Measurements from ENCODE around the gene UBR1. TPM values are rescaled to one million over a fixed set of nuclear protein-coding genes. Genes with fewer than 3 reads are reported as not detected.
"Not testable (repeated sequence)": the region's sequence is repeated elsewhere in the genome, so short reads cannot be mapped to it uniquely, and the experiment has no call there.

UBR1 gene
- total RNA-seq, 4 donors from 2014 or later: 21.3 to 40.7 (median 28.7) TPM

DNA sequence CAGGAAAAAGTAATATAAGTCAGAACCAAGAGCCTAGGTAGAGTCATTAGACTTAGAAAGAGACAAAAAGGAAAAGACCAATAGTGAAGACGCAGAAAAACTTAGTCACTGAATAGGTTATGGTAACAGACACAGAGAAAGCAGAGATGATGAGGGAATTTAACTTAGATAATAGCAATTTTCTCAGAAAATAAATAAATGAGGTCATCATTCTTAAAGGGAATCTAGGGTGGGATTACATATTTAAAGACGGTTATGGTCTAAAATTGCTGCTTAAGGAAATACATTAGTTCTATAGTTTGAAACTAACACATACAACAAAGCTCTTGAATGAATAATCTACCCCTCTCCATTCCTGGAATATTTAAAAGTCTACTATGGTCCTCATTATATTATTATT lies 59.4 kb downstream of the UBR1 start:
- 92% methylated on average over 2 of the region's 2 CpGs for WGBS
- intact Hi-C loops (cut with DNase I): no loop called here
- TF ChIP-seq, protein P1, sequence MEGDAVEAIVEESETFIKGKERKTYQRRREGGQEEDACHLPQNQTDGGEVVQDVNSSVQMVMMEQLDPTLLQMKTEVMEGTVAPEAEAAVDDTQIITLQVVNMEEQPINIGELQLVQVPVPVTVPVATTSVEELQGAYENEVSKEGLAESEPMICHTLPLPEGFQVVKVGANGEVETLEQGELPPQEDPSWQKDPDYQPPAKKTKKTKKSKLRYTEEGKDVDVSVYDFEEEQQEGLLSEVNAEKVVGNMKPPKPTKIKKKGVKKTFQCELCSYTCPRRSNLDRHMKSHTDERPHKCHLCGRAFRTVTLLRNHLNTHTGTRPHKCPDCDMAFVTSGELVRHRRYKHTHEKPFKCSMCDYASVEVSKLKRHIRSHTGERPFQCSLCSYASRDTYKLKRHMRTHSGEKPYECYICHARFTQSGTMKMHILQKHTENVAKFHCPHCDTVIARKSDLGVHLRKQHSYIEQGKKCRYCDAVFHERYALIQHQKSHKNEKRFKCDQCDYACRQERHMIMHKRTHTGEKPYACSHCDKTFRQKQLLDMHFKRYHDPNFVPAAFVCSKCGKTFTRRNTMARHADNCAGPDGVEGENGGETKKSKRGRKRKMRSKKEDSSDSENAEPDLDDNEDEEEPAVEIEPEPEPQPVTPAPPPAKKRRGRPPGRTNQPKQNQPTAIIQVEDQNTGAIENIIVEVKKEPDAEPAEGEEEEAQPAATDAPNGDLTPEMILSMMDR (IDR thresholded peaks at IDR 0.05): no peak
- TF ChIP-seq POLR2A (IDR thresholded peaks at IDR 0.05; ENCODE audit: low read depth): no peak
- TF ChIP-seq EP300 (IDR thresholded peaks at IDR 0.05): no peak
- no peak for TF ChIP-seq POLR2AphosphoS5 (IDR thresholded peaks at IDR 0.05)
- Histone ChIP-seq H3K4me3 (no peak overlapping the region), H3K9me3 (no peaks in the 10 kb centered on the region), H3K27ac (replicated peaks in 1 of 4) (no peak overlapping the region), H3K27me3 (no peaks in the 10 kb centered on the region), H3K4me1 (peaks cover 0 to 4% (median 0%) of the 10 kb centered on the region in 4 donors), H3K36me3 (peaks cover 17 to 94% (median 76%) of the 10 kb centered on the region in 4 donors)
- DNase-seq (ENCODE audit: extremely low spot score): no peak

DNA sequence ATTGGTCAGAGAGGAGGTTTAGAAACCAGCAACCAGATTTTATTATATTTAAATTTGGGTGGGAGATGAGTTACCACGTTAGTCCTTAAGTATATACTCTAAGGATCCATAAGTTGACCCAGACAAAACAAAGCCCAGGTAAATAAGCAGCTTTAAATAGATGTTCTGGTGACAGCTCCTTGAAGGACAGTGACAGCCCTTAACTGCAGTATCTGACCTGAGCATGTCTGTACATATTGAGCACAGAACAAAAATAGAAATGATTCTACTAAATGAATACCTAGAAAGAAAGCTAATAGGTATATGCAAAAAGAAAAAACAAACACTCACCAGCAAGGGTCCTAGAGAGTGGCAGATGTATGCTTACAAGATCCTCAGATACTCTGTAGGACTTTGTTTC lies 63.0 kb downstream of the UBR1 start:
- peaks cover 9 to 75% (median 66%) of the 10 kb centered on the region in 4 donors for H3K36me3 ChIP-seq
- intact Hi-C loops (cut with DNase I): no loop called here
- no peaks in the 10 kb centered on the region for H3K4me1 ChIP-seq
- H3K27me3 ChIP-seq: no peaks in the 10 kb centered on the region
- WGBS: 85% methylated on average over 1 of the region's 1 CpG
- no peak overlapping the region for H3K4me3 ChIP-seq
- no peak overlapping the region for H3K27ac ChIP-seq (replicated peaks in 1 of 4)
- H3K9me3 ChIP-seq: no peaks in the 10 kb centered on the region
- TF ChIP-seq POLR2A (IDR thresholded peaks at IDR 0.05; ENCODE audit: low read depth) (no peak), POLR2AphosphoS5 (IDR thresholded peaks at IDR 0.05) (no peak), EP300 (IDR thresholded peaks at IDR 0.05) (no peak)
- TF ChIP-seq, protein P1 (IDR thresholded peaks at IDR 0.05): no peak
- no peak for DNase-seq (ENCODE audit: extremely low spot score)

GRCh38 chr15:43041085-43041484 lies 64.8 kb downstream of the UBR1 start:
- H3K4me1 ChIP-seq; H3K9me3 ChIP-seq; H3K4me3 ChIP-seq; intact Hi-C loops (cut with DNase I); H3K27ac ChIP-seq (replicated peaks in 1 of 4); H3K27me3 ChIP-seq; DNase-seq (ENCODE audit: extremely low spot score): not testable (repeated sequence)
- WGBS: 100% methylated on average over 2 of the region's 3 CpGs
- peaks cover under 1 to 73% (median 63%) of the 10 kb centered on the region in 4 donors for H3K36me3 ChIP-seq

DNA sequence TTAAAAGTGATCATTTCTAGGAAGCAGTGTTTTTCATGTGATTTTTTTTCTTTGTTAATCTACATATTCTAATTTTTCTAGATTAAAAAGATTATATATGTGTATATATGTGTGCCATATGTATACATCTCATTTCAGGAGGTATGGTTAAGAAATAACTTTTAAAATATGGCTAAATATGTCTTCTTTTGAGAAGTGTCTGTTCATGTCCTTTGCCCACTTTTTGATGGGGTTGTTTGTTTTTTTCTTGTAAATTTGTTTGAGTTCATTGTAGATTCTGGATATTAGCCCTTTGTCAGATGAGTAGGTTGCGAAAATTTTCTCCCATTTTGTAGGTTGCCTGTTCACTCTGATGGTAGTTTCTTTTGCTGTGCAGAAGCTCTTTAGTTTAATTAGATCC lies 70.6 kb downstream of the UBR1 start:
- H3K4me1 ChIP-seq; H3K27ac ChIP-seq (replicated peaks in 1 of 4); H3K4me3 ChIP-seq; DNase-seq (ENCODE audit: extremely low spot score); intact Hi-C loops (cut with DNase I); H3K9me3 ChIP-seq; H3K27me3 ChIP-seq: not testable (repeated sequence)
- H3K36me3 ChIP-seq: peaks cover 25 to 70% (median 50%) of the 10 kb centered on the region in 4 donors
- 100% methylated on average over 1 of the region's 1 CpG for WGBS

- Histone ChIP-seq H3K36me3 (peaks cover 42 to 92% (median 69%) of the 10 kb centered on the region in 4 donors), H3K27ac (replicated peaks in 1 of 4) (no peak overlapping the region), H3K27me3 (no peaks in the 10 kb centered on the region), H3K4me1 (no peaks in the 10 kb centered on the region), H3K9me3 (no peaks in the 10 kb centered on the region), H3K4me3 (no peak overlapping the region)
- intact Hi-C loops (cut with DNase I): no loop called here
- DNase-seq (ENCODE audit: extremely low spot score): no peak
- TF ChIP-seq, protein P1 (IDR thresholded peaks at IDR 0.05): no peak
- no peak for TF ChIP-seq POLR2AphosphoS5 (IDR thresholded peaks at IDR 0.05)
- TF ChIP-seq EP300 (IDR thresholded peaks at IDR 0.05): no peak
- no peak for TF ChIP-seq POLR2A (IDR thresholded peaks at IDR 0.05; ENCODE audit: low read depth)
These were observed 76.4 kb downstream of the UBR1 start for GRCh38 chr15:43029476-43029875.

- intact Hi-C loops (cut with DNase I): no loop called here
- Histone ChIP-seq H3K27me3 (no peaks in the 10 kb centered on the region), H3K9me3 (no peaks in the 10 kb centered on the region), H3K36me3 (peaks cover 44 to 96% (median 84%) of the 10 kb centered on the region in 4 donors), H3K4me1 (no peaks in the 10 kb centered on the region), H3K27ac (replicated peaks in 1 of 4) (no peak overlapping the region), H3K4me3 (no peak overlapping the region)
- DNase-seq (ENCODE audit: extremely low spot score): no peak
- TF ChIP-seq, protein P1 (IDR thresholded peaks at IDR 0.05): no peak
- no peak for TF ChIP-seq EP300 (IDR thresholded peaks at IDR 0.05)
- no peak for TF ChIP-seq POLR2AphosphoS5 (IDR thresholded peaks at IDR 0.05)
- no peak for TF ChIP-seq POLR2A (IDR thresholded peaks at IDR 0.05; ENCODE audit: low read depth)
These were observed 80.7 kb downstream of the UBR1 start for GRCh38 chr15:43025150-43025549.

GRCh38 chr15:43014671-43015070 lies 91.2 kb downstream of the UBR1 start:
- H3K27ac ChIP-seq (replicated peaks in 1 of 4); H3K4me1 ChIP-seq; H3K4me3 ChIP-seq; intact Hi-C loops (cut with DNase I); H3K9me3 ChIP-seq; H3K27me3 ChIP-seq; DNase-seq (ENCODE audit: extremely low spot score): not testable (repeated sequence)
- H3K36me3 ChIP-seq: peaks cover 18 to 91% (median 58%) of the 10 kb centered on the region in 4 donors
- WGBS: 96% methylated on average over 5 of the region's 31 CpGs
